SK-N-MC (cell line): ENCODE data around the gene HYAL2.

Source experiments
- DNase-seq: peaks from one replicate; pipeline ENCODE4 v3.0.0-alpha.2; 2011; ENCODE audit warnings: low read depth, low spot score
- H3K27ac ChIP-seq: fragments of 200-600 bp; sonication (generic); 2 replicates; pipeline ENCODE4 v1.5.1; 2016; ENCODE audit warnings: mixed run types
- H3K36me3 ChIP-seq: fragments of 200-600 bp; sonication (generic); 2 replicates; pipeline ENCODE4 v1.6.1; 2017; ENCODE audit warnings: antibody characterized with exemption, low read length, mixed read lengths; ENCODE audit not compliant: insufficient read depth
- H3K4me3 ChIP-seq: fragments of 200-600 bp; sonication (generic); 2 replicates; pipeline ENCODE4 v1.5.1; 2016
- H3K9ac ChIP-seq: fragments of 200-600 bp; sonication (generic); 2 replicates; pipeline ENCODE4 v1.8.0; 2017; ENCODE audit warnings: mixed run types, mixed read lengths; ENCODE audit not compliant: insufficient read length
- H3K9me3 ChIP-seq: fragments of 200-600 bp; sonication (generic); 2 replicates; pipeline ENCODE4 v1.6.1; 2017; ENCODE audit warnings: low read depth, mild to moderate bottlenecking, antibody characterized with exemption, low read length, moderate library complexity, mixed read lengths
- EZH2 ChIP-seq: fragments of 200-600 bp; sonication (generic); IDR thresholded peaks from one replicate; pipeline ENCODE4 v1.6.1; 2017; ENCODE audit warnings: antibody characterized with exemption
- FOXP2 ChIP-seq: optimal IDR thresholded peaks from 2 replicates; pipeline ENCODE3; 2011; ENCODE audit warnings: mild to moderate bottlenecking, moderate library complexity; ENCODE audit not compliant: insufficient read depth; ENCODE audit errors: extremely low read length, control extremely low read depth
- POLR2AphosphoS5 ChIP-seq: IDR thresholded peaks from 2 replicates; pipeline ENCODE4 v1.6.1; 2012; ENCODE audit warnings: mild to moderate bottlenecking, low read depth, low read length, borderline replicate concordance

HYAL2 gene

DNA sequence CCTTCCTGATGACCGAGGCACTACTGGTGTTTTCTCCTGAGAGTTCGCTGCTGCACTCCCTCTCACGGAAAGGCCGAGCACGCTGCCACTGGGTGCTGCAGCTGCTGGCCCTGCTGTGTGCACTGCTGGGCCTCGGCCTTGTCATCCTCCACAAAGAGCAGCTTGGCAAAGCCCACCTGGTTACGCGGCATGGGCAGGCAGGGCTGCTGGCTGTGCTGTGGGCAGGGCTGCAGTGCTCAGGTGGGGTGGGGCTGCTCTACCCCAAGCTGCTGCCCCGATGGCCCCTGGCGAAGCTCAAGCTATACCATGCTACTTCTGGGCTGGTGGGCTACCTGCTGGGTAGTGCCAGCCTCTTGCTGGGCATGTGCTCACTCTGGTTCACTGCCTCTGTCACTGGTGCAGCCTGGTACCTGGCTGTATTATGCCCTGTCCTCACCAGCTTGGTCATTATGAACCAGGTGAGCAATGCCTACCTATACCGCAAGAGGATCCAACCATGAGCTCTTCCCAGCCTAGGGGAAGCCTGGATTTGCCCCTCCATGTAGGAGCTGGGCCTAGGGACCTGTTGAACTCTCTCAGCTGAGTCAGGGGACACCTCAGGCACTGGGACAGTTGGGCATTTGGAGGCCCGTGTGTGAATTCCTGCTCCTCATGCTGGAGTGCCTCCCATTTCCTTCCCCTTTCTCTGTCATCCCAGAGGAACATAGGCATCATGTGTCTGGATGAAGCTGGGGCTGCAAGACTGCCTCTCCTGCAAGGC is 30.9 kb upstream of the HYAL2 start:
- TF ChIP-seq FOXP2 (no peak), EZH2 (no peak), POLR2AphosphoS5 (no peak)
- DNase-seq, result no peak
- no peak overlapping the region for H3K4me3 ChIP-seq
- no peak overlapping the region for H3K9ac ChIP-seq
- no peaks in the 10 kb centered on the region for H3K9me3 ChIP-seq
- H3K27ac ChIP-seq, result no peak overlapping the region
- H3K36me3 ChIP-seq, result no peaks in the 10 kb centered on the region; the same call in 1 of the 2 replicates

GRCh38 chr3:50352781-50353180 is 30.2 kb upstream of the HYAL2 start:
- Histone ChIP-seq H3K9me3 (no peaks in the 10 kb centered on the region), H3K27ac (no peak overlapping the region), H3K36me3 (no peaks in the 10 kb centered on the region; the same call in 1 of the 2 replicates), H3K9ac (no peak overlapping the region), H3K4me3 (no peak overlapping the region)
- TF ChIP-seq EZH2, result no peak
- no peak for TF ChIP-seq POLR2AphosphoS5
- no peak for TF ChIP-seq FOXP2
- DNase-seq, result no peak

DNA sequence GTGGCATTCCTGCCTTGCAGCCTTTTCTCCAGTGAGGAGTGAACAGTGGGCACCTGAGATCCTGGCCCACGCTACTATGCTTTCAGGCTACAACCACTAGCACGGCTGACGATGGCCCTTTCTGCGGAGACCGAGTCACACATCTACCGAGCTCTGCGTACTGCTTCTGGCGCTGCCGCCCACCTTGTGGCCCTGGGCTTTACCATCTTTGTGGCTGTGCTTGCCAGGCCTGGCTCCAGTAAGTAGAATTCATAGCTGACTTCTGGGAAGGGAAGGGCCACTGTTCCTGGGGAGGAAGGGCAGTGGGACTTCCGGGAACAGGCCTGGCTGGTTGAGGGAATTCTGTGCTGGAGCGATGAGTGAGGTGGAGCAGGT is 28.8 kb upstream of the HYAL2 start:
- peak overlapping the region; percentile 47 for H3K9ac ChIP-seq
- H3K36me3 ChIP-seq, result no peaks in the 10 kb centered on the region; the same call in 1 of the 2 replicates
- DNase-seq, result no peak
- H3K27ac ChIP-seq, result no peak overlapping the region
- TF ChIP-seq POLR2AphosphoS5 (no peak), FOXP2 (no peak), EZH2 (no peak)
- H3K9me3 ChIP-seq, result no peaks in the 10 kb centered on the region
- peak overlapping the region; percentile 90 for H3K4me3 ChIP-seq

GRCh38 chr3:50350527-50351322 is 28.2 kb upstream of the HYAL2 start, which contains the start of the genes CYB561D2 and NPRL2:
CYB561D2 (plus strand) TSS chr3:50350862; CDS start chr3:50351434, 572 bp downstream.
NPRL2 (minus strand) TSS chr3:50350775; CDS start chr3:50350652, 123 bp downstream.
- H3K27ac ChIP-seq, result peak within 1 kb of the TSS; percentile 89
- TF ChIP-seq FOXP2, result no peak
- TF ChIP-seq EZH2, result no peak
- peak; percentile 88 for TF ChIP-seq POLR2AphosphoS5
- H3K9ac ChIP-seq, result peak within 1 kb of the TSS; percentile 81
- no peaks in the 10 kb centered on the region; the same call in 1 of the 2 replicates for H3K36me3 ChIP-seq
- no peaks in the 10 kb centered on the region for H3K9me3 ChIP-seq
- H3K4me3 ChIP-seq, result peak within 1 kb of the TSS; percentile 90
- DNase-seq, result peak; percentile 48

- Histone ChIP-seq H3K27ac (no peak overlapping the region), H3K36me3 (no peaks in the 10 kb centered on the region; the same call in 1 of the 2 replicates), H3K9ac (peak overlapping the region; percentile 81), H3K9me3 (no peaks in the 10 kb centered on the region), H3K4me3 (peak overlapping the region; percentile 90)
- TF ChIP-seq POLR2AphosphoS5, result no peak
- no peak for TF ChIP-seq FOXP2
- no peak for TF ChIP-seq EZH2
- DNase-seq, result no peak
Measured at GRCh38 chr3:50350213-50350526, 27.6 kb upstream of the HYAL2 start.

- no peak overlapping the region for H3K9ac ChIP-seq
- no peaks in the 10 kb centered on the region for H3K36me3 ChIP-seq
- TF ChIP-seq POLR2AphosphoS5, result no peak
- no peak for TF ChIP-seq EZH2
- no peak for TF ChIP-seq FOXP2
- H3K9me3 ChIP-seq, result no peaks in the 10 kb centered on the region
- DNase-seq, result no peak
- H3K4me3 ChIP-seq, result no peak overlapping the region
- H3K27ac ChIP-seq, result no peak overlapping the region
Measured at GRCh38 chr3:50347187-50347813, 24.8 kb upstream of the HYAL2 start.

DNA sequence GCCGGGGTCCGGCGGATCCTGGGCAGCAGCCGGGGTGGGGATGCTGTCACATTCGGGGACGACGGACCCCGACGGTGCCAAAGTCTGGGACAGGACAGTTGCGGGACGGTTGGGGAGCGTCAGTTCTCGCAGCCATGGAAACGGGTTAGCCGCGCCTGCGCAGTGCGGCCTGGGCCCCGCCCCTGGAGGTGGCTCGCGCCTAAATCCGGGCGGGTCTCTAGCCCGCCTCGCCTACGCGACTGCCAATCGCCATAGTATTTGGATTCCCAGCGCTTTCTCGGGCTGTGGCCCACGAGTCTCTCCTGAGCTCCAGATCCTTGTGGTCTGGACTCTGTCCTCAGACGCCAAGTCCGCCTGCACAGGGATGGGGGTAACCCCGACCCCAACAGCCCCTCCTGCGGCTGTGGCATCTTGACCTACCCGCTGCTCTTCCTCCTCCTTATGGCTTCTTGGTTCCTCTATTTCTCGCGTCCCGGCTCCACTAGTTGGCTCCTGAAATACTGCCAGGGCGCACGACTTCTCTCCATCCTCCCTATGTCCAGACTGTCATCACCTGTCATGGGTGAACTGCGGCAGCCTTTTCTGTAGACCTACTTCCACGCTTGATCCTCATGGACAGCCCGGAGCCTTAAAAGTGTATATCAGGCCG is 23.2 kb upstream of the HYAL2 start, which contains the start of gene ZMYND10:
Gene ZMYND10, minus strand, starts transcription at position 147 of the 649 bp plus-strand sequence. CDS start 153 bp downstream, outside the sequence.
- H3K36me3 ChIP-seq, result no peaks in the 10 kb centered on the region
- H3K9me3 ChIP-seq, result no peaks in the 10 kb centered on the region
- peak within 1 kb of the TSS; percentile 73 for H3K4me3 ChIP-seq
- TF ChIP-seq FOXP2, result no peak
- peak; percentile 33; the same call in 1 of the 2 replicates for TF ChIP-seq POLR2AphosphoS5
- no peak for TF ChIP-seq EZH2
- H3K27ac ChIP-seq, result no peak within 1 kb of the TSS
- no peak within 1 kb of the TSS for H3K9ac ChIP-seq
- DNase-seq, result no peak
